ENCODE measurements around the gene RGS9.

Gene RGS9

DNA sequence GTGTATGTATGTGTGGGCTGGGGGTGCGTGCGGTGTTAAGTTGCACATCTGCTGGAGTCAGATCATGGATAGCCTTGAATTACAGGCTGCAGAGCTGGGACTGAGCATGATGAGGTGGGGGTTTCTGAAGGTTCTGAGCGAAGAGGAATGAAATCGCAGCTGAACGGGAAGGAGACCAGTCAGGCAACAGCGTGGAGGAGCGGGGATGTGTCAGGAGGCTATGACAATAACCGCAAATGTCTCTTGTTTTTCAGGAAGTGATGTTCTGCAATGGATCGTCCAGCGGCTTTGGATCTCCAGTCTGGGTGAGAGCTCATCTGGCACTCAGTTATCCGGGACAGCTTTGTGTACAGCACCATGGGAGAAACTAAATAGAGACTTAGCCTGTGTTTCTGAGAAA is 20.9 kb downstream of the RGS9 start:
- Histone ChIP-seq H3K4me3 (ENCODE audit: low read length in 2 of 2) (no peak overlapping the region), H3K27ac (ENCODE audit: low read length) (no peak overlapping the region), H3K36me3 (ENCODE audit: control insufficient read depth in 2 of 2, insufficient read depth in 2 of 2, low read length in 2 of 2) (no peaks in the 10 kb centered on the region), H3K4me1 (ENCODE audit: control insufficient read depth, insufficient read depth, low read length) (no peaks in the 10 kb centered on the region), H3K27me3 (ENCODE audit: control insufficient read depth in 1 of 2, insufficient read depth in 2 of 2, low read length in 2 of 2) (no peaks in the 10 kb centered on the region), H3K9ac (ENCODE audit: low read length in 2 of 2) (no peak overlapping the region), H3K9me3 (ENCODE audit: control insufficient read depth in 2 of 2, low read length in 2 of 2) (no peaks in the 10 kb centered on the region)

DNA sequence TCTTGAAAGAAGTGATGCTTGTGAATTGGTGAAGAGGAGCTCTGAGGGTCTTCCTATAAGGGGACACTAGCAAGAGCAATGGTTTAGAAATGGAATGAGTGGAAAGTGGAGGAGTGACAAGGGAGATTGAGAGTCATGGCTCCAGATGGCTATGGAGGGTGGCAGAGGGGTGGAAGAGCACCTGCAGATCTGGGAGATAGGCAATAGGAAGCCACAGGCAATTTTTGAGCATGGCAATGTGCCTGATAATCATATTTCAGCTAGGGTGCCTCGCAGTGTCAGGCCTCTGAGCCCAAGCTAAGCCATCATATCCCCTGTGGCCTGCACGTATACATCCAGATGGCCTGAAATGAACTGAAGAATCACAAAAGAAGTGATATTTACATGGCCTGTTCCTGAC is 21.5 kb downstream of the RGS9 start:
- Histone ChIP-seq H3K36me3 (ENCODE audit: control insufficient read depth in 2 of 2, insufficient read depth in 2 of 2, low read length in 2 of 2) (no peaks in the 10 kb centered on the region), H3K27me3 (ENCODE audit: control insufficient read depth in 1 of 2, insufficient read depth in 2 of 2, low read length in 2 of 2) (no peaks in the 10 kb centered on the region), H3K9me3 (ENCODE audit: control insufficient read depth in 2 of 2, low read length in 2 of 2) (no peaks in the 10 kb centered on the region), H3K9ac (ENCODE audit: low read length in 2 of 2) (no peak overlapping the region), H3K4me1 (ENCODE audit: control insufficient read depth, insufficient read depth, low read length) (no peaks in the 10 kb centered on the region), H3K4me3 (ENCODE audit: low read length in 2 of 2) (no peak overlapping the region), H3K27ac (ENCODE audit: low read length) (no peak overlapping the region)

DNA sequence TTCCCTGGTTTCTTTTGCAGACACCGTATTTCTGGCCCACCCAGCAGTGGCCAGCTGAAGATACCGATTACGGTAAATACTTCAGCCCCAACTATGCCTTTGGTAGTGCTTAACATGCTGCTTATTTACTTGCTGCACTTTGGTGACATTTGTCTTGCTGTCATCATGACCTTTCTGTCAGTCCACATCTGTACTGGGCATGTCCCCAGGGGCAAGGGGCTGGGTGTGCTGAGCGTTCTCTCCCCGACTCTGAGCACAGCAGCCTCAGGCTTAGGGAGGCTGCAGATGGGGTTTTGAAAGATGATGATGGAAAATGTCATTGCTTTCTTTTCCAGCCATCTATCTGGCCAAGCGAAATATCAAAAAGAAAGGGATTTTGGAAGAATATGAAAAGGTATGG is 23.3 kb downstream of the RGS9 start:
- Histone ChIP-seq H3K4me3 (ENCODE audit: low read length in 2 of 2) (no peak overlapping the region), H3K4me1 (ENCODE audit: control insufficient read depth, insufficient read depth, low read length) (no peaks in the 10 kb centered on the region), H3K9me3 (ENCODE audit: control insufficient read depth in 2 of 2, low read length in 2 of 2) (no peaks in the 10 kb centered on the region)

DNA sequence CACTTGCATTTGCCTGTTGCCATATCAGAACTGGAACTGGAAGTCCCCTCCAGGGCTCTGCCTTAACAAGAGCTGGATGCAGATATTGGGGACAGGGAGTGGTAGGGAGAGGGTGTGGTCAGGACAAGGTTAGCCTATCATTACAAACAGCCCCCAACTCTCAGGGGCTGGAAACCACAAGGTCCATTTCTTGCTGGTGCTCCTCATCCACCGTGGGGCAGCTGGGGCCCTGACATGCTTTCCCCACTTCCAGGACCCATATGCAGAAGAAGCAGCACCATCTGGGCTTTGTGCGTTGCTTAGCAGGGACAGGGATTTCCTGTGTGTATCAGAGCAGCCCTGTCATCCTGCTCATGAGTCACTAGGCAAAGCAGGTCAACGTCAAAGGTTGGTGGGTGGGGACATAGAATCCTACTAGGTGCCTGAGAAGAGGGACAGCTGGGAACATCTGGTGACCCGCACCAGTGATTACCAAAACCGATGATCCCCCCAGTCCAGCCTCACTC is 26.9 kb downstream of the RGS9 start:
- Histone ChIP-seq H3K9me3 (ENCODE audit: control insufficient read depth in 2 of 2, low read length in 2 of 2) (no peaks in the 10 kb centered on the region), H3K4me3 (ENCODE audit: low read length in 2 of 2) (no peak overlapping the region), H3K27me3 (ENCODE audit: control insufficient read depth in 1 of 2, insufficient read depth in 2 of 2, low read length in 2 of 2) (no peaks in the 10 kb centered on the region), H3K27ac (ENCODE audit: low read length) (no peak overlapping the region), H3K9ac (ENCODE audit: low read length in 2 of 2) (no peak overlapping the region), H3K4me1 (ENCODE audit: control insufficient read depth, insufficient read depth, low read length) (no peaks in the 10 kb centered on the region), H3K36me3 (ENCODE audit: control insufficient read depth in 2 of 2, insufficient read depth in 2 of 2, low read length in 2 of 2) (no peaks in the 10 kb centered on the region)

More for the DNA sequence above, 23.3 kb downstream of the RGS9 start:
- no peaks in the 10 kb centered on the region for H3K36me3 ChIP-seq (ENCODE audit: control insufficient read depth in 2 of 2, insufficient read depth in 2 of 2, low read length in 2 of 2)
- no peak overlapping the region for H3K9ac ChIP-seq (ENCODE audit: low read length in 2 of 2)
- H3K27me3 ChIP-seq (ENCODE audit: control insufficient read depth in 1 of 2, insufficient read depth in 2 of 2, low read length in 2 of 2), result no peaks in the 10 kb centered on the region
- H3K27ac ChIP-seq (ENCODE audit: low read length), result no peak overlapping the region

DNA sequence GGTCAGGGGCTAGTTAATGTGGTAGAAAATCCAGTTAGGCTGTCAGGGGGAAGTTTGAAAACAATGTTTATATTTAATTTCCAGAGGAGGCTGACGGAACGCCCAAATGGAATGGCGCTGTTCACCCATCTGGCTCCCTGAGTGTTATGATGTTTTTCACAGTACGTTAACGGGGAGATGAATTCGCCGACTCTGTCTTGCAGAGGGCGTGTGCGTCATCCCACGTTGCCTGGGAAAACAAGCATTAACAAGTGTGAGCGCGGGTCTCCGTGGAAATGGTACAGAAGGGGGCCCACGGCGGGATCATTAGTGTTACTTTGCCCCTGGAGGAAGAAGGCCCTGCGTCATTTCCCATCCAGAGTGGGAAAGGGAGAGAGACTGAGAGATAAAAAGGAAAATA is 29.6 kb downstream of the RGS9 start:
- no peak overlapping the region for H3K4me3 ChIP-seq (ENCODE audit: low read length in 2 of 2)
- H3K27me3 ChIP-seq (ENCODE audit: control insufficient read depth in 1 of 2, insufficient read depth in 2 of 2, low read length in 2 of 2), result no peaks in the 10 kb centered on the region
- H3K36me3 ChIP-seq (ENCODE audit: control insufficient read depth in 2 of 2, insufficient read depth in 2 of 2, low read length in 2 of 2), result peaks cover 0 to 5% of the 10 kb centered on the region in 2 donors
- H3K4me1 ChIP-seq (ENCODE audit: control insufficient read depth, insufficient read depth, low read length), result peaks cover 7% of the 10 kb centered on the region
- no peak overlapping the region for H3K9ac ChIP-seq (ENCODE audit: low read length in 2 of 2)
- no peak overlapping the region for H3K27ac ChIP-seq (ENCODE audit: low read length)
- no peaks in the 10 kb centered on the region for H3K9me3 ChIP-seq (ENCODE audit: control insufficient read depth in 2 of 2, low read length in 2 of 2)

DNA sequence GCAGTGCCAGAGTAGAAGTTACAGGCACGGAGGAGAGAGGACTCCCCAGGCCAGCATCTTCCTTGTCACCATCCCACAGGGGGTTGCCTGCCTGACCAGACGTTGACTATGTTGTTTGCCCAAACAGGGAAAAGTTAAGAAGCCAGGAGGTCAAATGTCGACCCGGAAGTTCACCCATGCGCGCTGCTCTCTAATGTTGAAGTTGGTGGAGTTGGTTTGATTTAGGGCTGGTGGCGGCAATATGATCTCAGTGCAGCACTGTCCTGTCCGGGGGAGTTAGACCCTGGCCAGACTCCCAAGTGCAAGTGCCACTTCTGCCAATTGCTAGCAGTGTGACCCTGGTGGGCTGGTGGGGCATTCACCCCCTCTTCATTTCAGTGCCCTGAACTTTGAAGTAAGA is 30.4 kb downstream of the RGS9 start:
- Histone ChIP-seq H3K27ac (ENCODE audit: low read length) (no peak overlapping the region), H3K36me3 (ENCODE audit: control insufficient read depth in 2 of 2, insufficient read depth in 2 of 2, low read length in 2 of 2) (peaks cover 0 to 5% of the 10 kb centered on the region in 2 donors), H3K4me1 (ENCODE audit: control insufficient read depth, insufficient read depth, low read length) (peaks cover 8% of the 10 kb centered on the region), H3K9ac (ENCODE audit: low read length in 2 of 2) (no peak overlapping the region), H3K4me3 (ENCODE audit: low read length in 2 of 2) (no peak overlapping the region), H3K9me3 (ENCODE audit: control insufficient read depth in 2 of 2, low read length in 2 of 2) (no peaks in the 10 kb centered on the region), H3K27me3 (ENCODE audit: control insufficient read depth in 1 of 2, insufficient read depth in 2 of 2, low read length in 2 of 2) (no peaks in the 10 kb centered on the region)

DNA sequence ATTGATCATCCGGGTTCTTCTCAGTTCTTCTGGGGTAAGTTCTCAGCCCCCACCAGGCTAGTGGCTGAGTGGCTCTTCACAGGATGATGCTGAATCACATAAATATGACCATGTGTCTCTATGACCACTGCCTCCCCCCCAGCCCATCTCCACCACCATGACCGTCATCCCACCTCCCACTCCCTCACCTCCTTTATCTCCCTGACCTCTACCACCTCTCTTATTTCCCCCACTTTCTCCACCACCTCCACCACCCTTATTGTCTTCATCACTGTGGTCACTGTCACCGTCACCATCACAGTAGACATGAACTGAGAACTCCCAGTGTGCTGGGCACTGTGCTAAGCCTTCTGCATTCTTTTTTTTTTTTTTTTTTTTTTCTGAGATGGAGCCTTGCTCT is 32.5 kb downstream of the RGS9 start:
- Histone ChIP-seq H3K9ac (ENCODE audit: low read length in 2 of 2) (no peak overlapping the region), H3K9me3 (ENCODE audit: control insufficient read depth in 2 of 2, low read length in 2 of 2) (no peaks in the 10 kb centered on the region), H3K4me1 (ENCODE audit: control insufficient read depth, insufficient read depth, low read length) (peaks cover 18% of the 10 kb centered on the region), H3K4me3 (ENCODE audit: low read length in 2 of 2) (no peak overlapping the region), H3K27ac (ENCODE audit: low read length) (no peak overlapping the region), H3K27me3 (ENCODE audit: control insufficient read depth in 1 of 2, insufficient read depth in 2 of 2, low read length in 2 of 2) (no peaks in the 10 kb centered on the region), H3K36me3 (ENCODE audit: control insufficient read depth in 2 of 2, insufficient read depth in 2 of 2, low read length in 2 of 2) (peaks cover 0 to 5% of the 10 kb centered on the region in 2 donors)

DNA sequence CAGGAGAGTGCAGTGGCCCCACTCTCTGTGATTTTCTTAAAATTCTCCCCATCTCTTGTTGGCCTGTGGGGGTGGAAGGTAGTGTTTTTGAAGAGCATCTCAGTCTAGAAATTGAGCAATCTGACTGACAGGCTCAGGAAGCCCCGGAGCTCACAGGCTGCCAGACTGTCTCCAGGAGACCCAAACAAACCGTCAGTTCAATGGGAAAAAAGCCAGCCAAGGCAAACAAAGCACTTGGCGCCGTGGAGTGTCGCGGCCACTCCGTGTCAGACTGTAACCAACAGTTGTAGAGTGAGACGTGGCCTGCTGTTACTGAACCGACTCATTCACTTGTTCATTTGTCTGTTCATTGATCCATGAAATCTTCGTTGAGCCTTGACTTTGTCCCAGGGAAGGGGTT is 33.7 kb downstream of the RGS9 start:
- Histone ChIP-seq H3K36me3 (ENCODE audit: control insufficient read depth in 2 of 2, insufficient read depth in 2 of 2, low read length in 2 of 2) (peaks cover 0 to 5% of the 10 kb centered on the region in 2 donors), H3K27me3 (ENCODE audit: control insufficient read depth in 1 of 2, insufficient read depth in 2 of 2, low read length in 2 of 2) (no peaks in the 10 kb centered on the region), H3K4me1 (ENCODE audit: control insufficient read depth, insufficient read depth, low read length) (peaks cover 18% of the 10 kb centered on the region), H3K9me3 (ENCODE audit: control insufficient read depth in 2 of 2, low read length in 2 of 2) (no peaks in the 10 kb centered on the region), H3K4me3 (ENCODE audit: low read length in 2 of 2) (peak overlapping the region in 1 of 2 donors; percentile 15), H3K9ac (ENCODE audit: low read length in 2 of 2) (no peak overlapping the region), H3K27ac (ENCODE audit: low read length) (no peak overlapping the region)

DNA sequence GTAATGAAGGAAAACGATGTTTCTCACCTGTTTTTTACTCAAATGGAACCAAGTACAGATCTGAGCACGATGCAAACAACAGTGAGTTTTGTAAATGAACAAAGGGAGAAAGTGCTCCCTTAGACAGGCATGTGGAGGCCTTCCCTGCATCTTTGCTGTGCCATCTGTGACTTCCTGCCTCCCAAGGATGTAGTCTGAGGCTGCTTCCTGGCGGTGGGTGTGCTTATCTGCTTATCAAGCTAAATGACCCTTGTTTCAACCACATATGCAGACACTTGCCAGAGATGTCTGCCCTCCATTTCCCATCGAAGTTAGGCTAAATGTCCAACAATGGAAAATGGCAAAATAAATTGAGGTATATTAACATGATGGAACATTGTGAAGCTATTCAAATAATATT is 34.6 kb downstream of the RGS9 start:
- H3K36me3 ChIP-seq (ENCODE audit: control insufficient read depth in 2 of 2, insufficient read depth in 2 of 2, low read length in 2 of 2), result peaks cover 0 to 5% of the 10 kb centered on the region in 2 donors
- no peaks in the 10 kb centered on the region for H3K27me3 ChIP-seq (ENCODE audit: control insufficient read depth in 1 of 2, insufficient read depth in 2 of 2, low read length in 2 of 2)
- H3K9me3 ChIP-seq (ENCODE audit: control insufficient read depth in 2 of 2, low read length in 2 of 2), result no peaks in the 10 kb centered on the region
- H3K4me3 ChIP-seq (ENCODE audit: low read length in 2 of 2), result no peak overlapping the region
- peaks cover 18% of the 10 kb centered on the region for H3K4me1 ChIP-seq (ENCODE audit: control insufficient read depth, insufficient read depth, low read length)
- no peak overlapping the region for H3K9ac ChIP-seq (ENCODE audit: low read length in 2 of 2)
- H3K27ac ChIP-seq (ENCODE audit: low read length), result no peak overlapping the region

DNA sequence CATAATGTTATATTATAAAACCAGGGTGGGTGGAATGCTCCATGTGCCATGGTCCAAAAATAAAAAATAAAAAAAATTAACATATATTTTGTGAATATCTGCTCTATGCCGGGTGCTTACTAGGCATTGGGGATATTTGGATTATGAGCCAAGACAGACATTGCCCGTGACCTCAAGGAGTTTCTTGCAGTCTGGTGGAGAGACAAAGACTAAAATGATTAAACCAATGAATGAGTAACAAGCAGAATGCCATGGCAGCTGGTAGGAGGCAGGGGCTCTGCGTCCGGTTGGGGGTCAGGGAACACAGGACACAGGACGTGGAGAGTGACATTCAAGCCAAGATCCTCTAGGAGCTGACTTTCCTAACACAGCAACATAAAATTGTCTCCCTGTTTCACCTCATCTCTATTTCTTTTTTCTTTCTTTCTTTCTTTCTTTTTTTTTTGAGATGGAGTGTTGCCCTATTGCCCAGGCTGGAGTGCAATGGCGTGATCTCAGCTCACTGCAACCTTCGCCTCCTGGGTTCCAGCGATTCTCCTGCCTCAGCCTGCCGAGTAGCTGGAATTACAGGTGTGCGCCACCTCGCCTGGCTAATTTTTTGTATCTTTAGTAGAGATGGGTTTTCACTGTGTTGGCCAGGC is 35.4 kb downstream of the RGS9 start:
- Histone ChIP-seq H3K27ac (ENCODE audit: low read length) (no peak overlapping the region), H3K9ac (ENCODE audit: low read length in 2 of 2) (no peak overlapping the region), H3K9me3 (ENCODE audit: control insufficient read depth in 2 of 2, low read length in 2 of 2) (no peaks in the 10 kb centered on the region), H3K4me3 (ENCODE audit: low read length in 2 of 2) (no peak overlapping the region), H3K4me1 (ENCODE audit: control insufficient read depth, insufficient read depth, low read length) (peaks cover 18% of the 10 kb centered on the region), H3K36me3 (ENCODE audit: control insufficient read depth in 2 of 2, insufficient read depth in 2 of 2, low read length in 2 of 2) (peaks cover 2 to 5% of the 10 kb centered on the region in 2 donors), H3K27me3 (ENCODE audit: control insufficient read depth in 1 of 2, insufficient read depth in 2 of 2, low read length in 2 of 2) (no peaks in the 10 kb centered on the region)

DNA sequence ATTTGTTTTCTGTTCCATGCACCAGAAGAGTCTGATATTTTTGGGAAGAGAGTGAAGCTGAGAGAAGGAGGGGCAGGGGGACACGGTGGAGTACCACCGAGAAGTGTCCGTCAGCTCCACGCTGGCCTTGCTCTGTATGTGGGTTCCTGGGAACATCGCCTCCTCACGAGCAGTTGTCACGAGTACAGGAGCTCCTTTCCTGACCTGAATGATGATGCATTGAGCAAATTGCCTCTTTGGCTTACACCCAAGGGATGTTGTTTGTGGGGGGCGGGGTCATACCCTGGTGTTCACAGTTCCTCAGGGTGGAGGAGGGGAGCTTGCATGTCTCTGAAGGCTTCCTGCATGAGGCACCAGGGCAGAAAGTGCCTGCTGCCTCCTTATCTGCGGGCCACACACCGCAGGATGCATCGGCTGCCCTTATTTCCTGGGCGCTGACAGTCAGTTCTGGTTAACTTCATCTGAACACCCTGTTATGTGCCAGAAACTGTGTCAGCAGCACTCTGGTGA is 36.2 kb downstream of the RGS9 start:
- H3K9me3 ChIP-seq (ENCODE audit: control insufficient read depth in 2 of 2, low read length in 2 of 2), result no peaks in the 10 kb centered on the region
- no peaks in the 10 kb centered on the region for H3K27me3 ChIP-seq (ENCODE audit: control insufficient read depth in 1 of 2, insufficient read depth in 2 of 2, low read length in 2 of 2)
- peaks cover 2 to 5% of the 10 kb centered on the region in 2 donors for H3K36me3 ChIP-seq (ENCODE audit: control insufficient read depth in 2 of 2, insufficient read depth in 2 of 2, low read length in 2 of 2)
- no peak overlapping the region for H3K27ac ChIP-seq (ENCODE audit: low read length)
- H3K4me1 ChIP-seq (ENCODE audit: control insufficient read depth, insufficient read depth, low read length), result peaks cover 18% of the 10 kb centered on the region
- no peak overlapping the region for H3K9ac ChIP-seq (ENCODE audit: low read length in 2 of 2)
- no peak overlapping the region for H3K4me3 ChIP-seq (ENCODE audit: low read length in 2 of 2)

Data from stomach smooth muscle (tissue), 2 donors.